HG03045 (cell line): ENCODE measurements around the gene DAB2IP.
"Not testable (repeated sequence)": the region's sequence is repeated elsewhere in the genome, so short reads cannot be mapped to it uniquely, and the experiment has no call there.

Experiments used
- ATAC-seq: cut with Tn5 transposase; IDR thresholded peaks from one replicate; pipeline ENCODE4 v1.9.1; 2021; ENCODE audit warnings: mild to moderate bottlenecking, moderate library complexity; ENCODE audit not compliant: unreplicated experiment

The DAB2IP gene

DNA sequence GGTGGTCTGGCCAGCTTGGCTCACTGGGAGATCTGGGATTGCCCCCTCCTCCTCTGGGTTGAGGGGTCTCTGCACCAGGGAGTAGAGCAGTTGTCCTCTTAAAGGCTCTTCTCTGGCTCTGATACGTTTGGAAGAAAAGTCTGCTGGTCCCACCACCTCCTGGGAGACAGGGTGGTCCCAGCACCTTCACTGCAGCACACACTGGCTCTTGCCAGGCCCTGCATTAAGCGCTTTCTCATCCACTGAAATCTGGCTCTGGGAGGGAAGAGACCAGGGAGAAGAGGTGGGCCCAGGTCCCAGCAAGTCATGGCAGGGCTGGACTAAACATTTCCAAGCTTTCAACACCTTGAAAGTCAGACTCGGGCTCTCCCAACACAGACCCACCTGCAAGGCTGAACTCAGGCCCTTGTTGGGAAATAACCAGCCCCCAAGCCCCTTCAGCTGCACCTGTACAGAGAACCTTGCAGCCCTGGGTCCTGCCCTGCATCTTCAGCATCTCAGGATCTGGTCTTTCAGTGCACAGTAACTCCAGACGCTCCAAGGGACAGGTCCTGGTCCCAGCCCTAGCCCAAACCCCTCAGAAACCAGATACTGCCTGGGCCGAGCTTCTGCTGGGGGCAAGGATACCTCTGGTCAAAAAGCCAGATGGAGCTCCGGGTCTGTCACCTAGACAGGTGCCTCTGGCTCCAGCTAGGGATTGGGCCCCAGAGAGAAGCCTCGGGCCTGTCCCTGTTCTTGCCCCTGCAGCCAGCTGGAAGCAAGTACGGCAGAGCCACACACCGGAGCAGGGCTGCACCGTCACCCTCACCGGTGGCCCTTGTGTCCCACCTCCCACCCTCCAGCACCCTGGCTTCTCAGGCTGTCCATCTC, 134.5 kb downstream of the DAB2IP start:
- ATAC-seq, result no peak

DNA sequence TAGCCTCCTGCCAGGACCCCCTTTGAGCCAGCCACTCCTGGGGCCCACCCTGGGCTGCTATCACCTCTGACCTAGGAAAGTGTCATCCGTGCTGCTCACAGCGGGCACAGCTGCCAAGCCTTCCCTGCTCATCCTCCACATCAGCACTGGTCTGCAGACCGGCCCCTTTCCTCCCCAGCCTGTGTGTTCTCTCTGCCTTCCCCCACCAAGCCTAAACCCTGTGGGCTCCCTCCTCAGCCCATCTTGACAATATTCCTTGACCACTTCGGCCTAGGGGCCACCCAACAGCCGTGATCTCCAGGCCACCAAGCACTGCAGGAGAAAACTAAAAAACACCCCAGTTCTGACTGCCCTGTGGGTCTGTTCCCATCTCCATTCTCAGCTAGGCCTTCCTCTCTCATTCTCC, 135.1 kb downstream of the DAB2IP start:
- ATAC-seq, result no peak

DNA sequence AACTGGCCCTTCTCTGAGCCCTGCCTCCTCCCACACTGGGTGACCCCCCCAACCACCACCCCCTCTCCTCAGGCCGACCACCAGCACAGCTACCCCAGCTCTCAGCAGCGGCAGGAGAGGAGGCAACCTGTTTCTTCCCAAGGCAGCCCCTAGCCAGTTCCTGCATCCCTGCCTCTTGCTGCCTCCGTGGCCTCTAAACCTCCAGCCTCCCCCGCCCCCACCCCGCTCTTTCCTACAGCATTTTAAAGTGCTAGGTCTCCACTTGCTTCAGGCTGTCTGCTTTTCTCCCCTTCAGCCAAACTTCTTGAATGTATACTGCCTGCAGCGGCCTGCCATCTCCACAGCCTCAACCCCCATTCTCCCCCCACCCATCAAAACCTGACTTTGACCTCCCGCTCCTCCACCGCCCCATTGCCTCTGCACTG, 135.6 kb downstream of the DAB2IP start:
- no peak for ATAC-seq

DNA sequence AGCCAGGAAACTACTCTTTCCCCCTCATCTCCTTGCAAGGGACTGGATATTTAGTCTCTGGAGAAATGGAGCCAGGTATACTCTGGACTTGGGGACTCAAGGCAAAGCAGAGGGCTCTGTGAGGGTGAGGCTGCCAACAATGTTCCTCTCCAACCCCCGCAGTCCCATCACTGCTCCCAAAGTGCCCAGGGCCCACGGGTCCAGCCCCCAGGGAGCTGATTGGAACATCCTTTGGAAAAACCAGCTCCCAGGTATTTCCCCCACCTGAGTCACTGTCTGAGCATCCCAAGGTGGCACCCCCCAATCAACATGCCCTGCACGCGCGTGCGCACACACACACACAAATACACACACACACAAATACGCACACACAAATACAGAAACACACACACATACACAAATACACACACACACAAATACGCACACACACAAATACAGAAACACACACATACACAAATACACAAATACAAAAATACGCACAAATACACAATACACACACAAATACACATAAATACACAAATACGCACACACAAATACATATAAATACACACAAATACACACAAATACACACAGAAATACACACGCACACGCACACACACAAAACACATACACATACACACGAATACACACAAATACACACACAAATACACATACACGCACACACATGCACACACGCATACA, 137.4 kb downstream of the DAB2IP start:
- no peak for ATAC-seq

DNA sequence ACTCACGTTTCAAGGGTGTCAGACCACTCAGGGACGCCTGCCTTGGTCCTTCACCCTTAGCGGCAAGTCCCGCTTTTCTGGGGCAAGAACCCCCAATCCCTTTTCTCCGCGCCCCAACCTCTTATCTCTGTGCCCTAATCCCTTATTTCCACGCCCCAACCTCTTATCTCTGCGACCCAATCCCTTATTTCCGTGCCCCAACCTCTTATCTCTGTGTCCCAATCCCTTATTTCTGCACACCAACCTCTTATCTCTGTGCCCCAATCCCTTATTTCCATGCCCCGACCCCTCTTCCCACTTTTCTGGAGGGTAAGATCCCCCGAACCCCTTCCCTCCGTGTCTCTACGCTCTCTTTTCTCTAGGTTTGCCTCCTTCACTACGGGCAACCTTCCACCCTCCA, 139.4 kb downstream of the DAB2IP start:
- no peak for ATAC-seq

DNA sequence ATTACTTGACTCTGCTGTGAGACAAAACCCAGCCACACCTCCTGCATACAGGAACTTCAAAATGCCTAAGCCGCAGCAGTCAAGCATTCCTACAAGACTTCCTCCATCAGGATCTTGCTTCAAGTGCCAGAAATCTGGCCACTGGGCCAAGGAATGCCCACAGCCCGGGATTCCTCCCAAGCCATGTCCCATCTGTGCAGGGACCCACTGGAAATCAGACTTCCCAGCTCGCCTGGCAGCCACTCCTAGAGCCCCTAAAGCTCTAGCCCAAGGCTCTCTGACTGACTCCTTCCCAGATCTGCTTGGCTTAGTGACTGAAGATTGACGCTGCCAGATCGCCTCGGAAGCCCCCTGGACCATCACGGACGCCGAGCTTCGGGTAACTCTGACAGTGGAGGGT, 141.0 kb downstream of the DAB2IP start:
- ATAC-seq, result not testable (repeated sequence)

DNA sequence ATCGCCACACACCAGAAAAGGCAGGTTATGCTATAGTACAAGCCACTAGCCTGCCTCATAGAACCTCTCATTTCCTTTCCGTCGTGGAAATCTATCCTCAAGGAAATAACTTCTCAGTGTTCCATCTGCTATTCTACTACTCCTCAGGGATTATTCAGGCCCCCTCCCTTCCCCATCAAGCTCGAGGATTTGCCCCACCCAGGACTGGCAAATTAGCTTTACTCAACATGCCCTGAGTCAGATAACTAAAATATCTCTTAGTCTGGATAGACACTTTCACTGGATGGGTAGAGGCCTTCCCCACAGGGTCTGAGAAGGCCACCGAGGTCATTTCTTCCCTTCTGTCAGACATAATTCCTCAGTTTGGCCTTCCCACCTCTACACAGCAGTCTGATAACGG, 142.9 kb downstream of the DAB2IP start:
- not testable (repeated sequence) for ATAC-seq

DNA sequence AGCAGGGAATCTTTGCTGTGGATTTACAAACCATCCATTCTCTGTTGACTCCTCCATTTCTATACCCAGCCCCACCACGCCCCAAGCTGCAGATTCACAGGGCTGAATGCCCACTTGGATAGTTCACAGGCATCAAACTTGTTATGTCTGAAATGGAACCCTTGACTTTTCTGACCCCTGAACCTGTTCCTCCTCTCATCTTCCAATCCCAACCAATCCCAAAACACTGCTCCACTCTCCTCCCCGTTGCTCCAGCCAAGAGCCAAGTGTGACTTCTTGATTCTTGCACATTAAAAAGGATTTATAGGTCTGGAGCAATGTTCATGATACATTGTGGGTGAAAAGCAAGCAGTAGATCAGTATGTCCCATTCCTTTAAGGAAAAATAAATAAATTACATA, 145.6 kb downstream of the DAB2IP start:
- no peak for ATAC-seq

DNA sequence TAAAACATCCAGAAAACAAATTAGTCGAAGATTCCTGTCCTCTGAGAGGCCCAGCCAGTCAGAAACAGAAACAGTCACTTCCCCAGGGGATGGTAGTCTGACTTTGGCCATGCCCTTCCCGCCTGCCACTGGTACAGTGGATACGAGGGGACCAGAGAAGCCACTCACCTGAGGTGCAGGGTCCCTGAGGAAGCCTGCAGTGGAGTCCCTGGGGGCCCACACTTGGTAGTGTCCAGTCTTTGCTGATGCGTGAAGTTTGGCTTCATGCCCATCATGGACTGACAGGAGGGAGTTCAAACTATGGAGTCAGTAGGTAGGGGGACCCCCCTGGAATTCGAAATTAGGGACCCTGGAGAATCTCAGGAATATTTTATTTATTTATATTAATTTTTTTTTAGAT, 147.5 kb downstream of the DAB2IP start:
- ATAC-seq, result no peak

GRCh38 chr9:121800376-121800775, 148.9 kb downstream of the DAB2IP start:
- ATAC-seq, result no peak

- no peak for ATAC-seq
Measured at GRCh38 chr9:121801579-121801978, 150.1 kb downstream of the DAB2IP start.

DNA sequence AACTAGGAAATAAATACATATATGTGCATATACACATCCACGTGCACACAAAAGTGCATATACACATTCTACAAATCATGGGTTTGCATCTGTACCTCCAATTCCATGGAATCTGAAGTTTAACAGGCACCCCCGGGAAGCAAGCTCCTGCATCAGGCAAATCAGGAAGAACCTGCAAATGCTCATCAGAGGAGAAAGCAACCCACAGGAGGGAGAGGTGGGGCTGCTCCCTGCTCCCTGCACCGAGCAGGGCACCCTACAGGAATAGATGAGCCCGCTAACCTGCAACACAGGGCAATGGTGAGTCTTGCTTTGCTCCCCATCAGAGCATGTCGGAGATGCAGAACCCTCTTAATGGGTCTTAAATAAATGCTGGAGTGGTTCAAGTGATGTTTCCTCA, 151.3 kb downstream of the DAB2IP start:
- ATAC-seq, result no peak

DNA sequence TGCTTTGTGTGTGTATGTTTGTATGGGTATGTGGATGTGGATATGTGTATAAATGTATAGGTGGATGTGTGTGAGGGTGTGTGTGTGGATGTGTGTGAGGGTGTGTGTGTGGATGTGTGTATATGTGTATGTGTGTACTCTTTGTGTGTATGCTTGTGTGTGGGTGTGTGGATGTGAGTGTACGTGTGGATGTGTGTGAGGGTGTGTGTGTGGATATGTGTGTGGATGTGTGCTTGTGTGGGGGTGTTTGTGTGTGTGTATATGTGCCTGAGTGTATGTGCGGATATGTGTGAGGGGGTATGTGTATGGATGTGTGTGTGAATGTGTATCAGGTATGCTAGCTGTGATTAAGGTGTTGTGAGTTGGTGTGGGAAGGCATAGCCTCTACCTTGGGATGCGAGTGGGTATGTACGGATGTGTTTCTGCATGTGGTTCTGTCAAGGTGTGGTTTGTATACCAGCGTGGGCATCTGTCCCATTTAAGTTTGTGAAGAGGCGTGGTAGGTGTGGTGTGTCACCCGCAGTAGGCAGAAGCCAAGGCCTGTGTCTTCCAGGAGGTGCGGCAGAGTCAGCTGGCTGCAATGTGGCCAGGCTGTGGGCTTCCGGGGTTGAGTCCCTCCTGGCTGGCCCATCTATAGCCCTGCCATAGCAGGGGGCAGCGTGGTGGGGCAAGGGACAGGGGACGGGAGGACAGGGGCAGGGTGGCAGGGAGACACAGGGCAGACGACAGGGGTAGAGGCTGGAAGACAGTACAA, 155.8 kb downstream of the DAB2IP start:
- ATAC-seq, result no peak

DNA sequence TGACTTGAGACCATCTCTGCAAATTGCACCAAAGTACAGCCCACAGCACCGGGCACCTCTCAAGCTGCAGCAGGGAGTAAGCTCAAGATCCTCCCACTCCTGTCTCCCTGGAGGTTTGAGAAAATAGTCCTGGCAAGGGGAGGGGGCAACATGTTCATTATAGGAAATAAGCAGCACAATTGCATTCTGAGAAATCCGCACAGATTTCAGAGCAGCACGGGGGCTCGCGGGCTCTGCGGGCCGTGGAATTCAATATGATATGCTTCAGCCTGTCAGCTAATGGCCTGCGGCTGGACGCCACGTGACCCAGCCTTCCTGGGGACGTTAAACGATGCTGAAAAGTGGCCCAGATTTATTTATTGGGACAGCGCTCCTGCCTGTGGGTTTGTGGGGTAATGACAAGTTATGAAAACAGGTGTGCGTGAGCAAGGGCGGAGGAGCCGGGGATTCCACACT, 156.4 kb downstream of the DAB2IP start:
- no peak for ATAC-seq

- no peak for ATAC-seq
Measured at GRCh38 chr9:121808781-121809180, 157.3 kb downstream of the DAB2IP start.

GRCh38 chr9:121809356-121810050, 158.1 kb downstream of the DAB2IP start:
- ATAC-seq, result no peak

DNA sequence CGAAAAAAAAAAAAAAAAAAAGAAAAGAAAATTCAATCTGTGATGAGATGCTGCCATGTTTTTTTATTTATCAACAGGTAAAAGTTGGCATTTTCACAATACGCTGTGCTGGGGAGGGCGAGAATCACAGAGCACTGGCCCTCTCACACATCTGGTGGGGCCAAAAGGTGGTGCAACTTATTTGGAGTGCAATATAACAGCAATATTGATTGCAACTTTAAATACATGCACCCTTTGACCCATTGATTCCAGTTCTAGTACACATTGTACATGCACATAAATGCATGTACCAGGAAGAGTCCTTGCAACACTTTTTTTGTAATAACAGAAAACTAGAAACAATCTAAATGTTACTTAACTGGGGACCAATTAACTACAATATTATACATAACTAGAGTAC, 159.1 kb downstream of the DAB2IP start:
- no peak for ATAC-seq

DNA sequence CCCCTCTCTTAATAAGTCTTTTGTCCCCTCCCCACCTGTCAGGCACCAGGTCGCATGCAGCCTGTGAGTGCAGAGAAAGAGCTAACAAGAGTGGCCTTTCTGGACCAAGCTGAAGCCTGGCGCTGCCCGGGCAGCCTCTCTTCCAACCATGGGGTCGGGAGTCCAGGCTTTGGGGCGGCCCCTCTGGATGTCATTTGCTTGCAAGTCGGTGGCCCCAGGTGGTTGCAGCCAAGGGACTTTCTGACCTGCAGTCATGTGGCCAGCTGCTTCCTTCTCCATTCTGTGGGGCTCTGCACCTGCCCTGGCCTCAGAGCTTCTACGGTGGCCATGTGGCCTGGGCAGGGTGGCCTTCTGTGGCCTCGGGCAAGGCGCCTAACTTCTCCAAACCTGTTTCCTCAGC, 159.7 kb downstream of the DAB2IP start:
- no peak for ATAC-seq

DNA sequence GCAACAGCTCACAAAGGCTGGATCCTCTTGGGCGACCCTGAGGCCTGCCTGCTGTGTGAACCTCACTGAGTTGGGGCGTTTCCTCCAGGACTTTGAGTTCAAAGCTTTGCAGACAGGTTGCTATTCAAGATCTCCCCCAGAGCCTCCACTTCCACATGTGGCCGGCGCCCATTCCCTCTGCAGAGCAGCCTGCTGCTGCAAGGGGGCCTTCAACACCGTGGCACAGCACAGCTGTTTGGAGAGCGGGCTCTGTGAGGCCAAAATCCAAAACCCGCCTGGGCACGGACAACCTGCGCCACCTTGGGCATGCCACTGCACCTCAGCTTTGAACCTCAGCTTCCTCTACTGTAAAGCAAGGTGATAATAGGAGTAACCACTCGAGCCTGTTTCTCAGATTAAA, 160.3 kb downstream of the DAB2IP start:
- no peak for ATAC-seq

GRCh38 chr9:121812159-121812735, 160.8 kb downstream of the DAB2IP start:
- ATAC-seq, result no peak
